NCI-H2196 treated with DMSO at 0.1 percent for 48 hours (cell line): ENCODE results near the gene MAP3K10.
A peak's percentile ranks its signal among the peaks of the same experiment; 100 is the strongest.
"Not testable (repeated sequence)": the region's sequence is repeated elsewhere in the genome, so short reads cannot be mapped to it uniquely, and the experiment has no call there.

Source experiments
- DNase-seq: peaks from one replicate; lab custom pipeline; 2025; ENCODE audit not compliant: unreplicated experiment; lab: John Stamatoyannopoulos, UW

Gene MAP3K10

DNA sequence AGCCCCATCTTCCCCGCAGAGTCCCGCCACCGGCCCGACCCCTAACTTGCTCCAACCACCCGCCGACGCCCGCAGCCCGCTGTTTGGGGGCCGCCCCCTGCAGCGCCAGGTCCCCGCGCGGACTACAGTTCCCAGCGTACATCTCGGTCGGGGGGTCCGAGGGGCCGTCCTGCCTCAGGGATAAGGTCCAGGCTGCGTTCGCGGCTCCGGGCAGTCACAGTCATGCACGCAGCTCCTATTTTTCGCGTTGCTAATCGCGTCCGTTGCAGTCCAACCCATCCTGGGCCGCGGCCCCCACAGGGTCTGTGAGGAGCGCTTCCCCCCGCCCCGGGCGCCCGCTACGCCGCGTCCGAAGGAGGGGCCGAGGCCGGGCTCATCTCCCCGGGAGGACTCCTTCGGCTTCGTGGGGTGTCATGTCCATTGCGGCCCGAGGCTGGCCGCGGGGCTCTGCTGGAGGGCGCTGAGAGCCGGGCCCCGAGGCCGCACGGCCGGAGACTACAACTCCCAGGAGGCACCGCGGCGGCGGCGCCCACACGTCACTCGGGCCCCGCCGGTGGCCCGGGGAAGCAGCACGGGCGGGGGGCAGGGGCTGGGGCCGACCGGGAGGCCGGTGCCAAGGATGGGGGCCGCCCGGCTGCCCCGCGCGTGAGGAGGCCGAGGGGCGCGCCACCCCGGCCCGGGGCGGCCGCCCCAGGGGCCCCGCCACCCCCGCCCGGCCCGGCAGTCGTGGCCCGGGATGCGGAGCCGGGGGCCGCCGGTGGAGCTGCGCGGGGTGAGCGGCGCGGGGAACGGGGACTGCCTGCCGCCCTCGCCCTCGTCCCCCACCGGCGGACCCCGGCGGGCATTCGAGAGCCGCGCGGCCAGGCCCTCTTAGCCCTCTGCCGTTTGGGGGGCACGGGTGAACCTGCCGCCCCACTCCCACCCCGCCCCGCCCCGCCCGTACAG lies at the start of gene MAP3K10:
TSS of gene MAP3K10 (plus strand) at position 536 of the 945 bp plus-strand sequence. CDS start 606 bp downstream, outside the sequence.
- DNase-seq = peak; percentile 7

DNA sequence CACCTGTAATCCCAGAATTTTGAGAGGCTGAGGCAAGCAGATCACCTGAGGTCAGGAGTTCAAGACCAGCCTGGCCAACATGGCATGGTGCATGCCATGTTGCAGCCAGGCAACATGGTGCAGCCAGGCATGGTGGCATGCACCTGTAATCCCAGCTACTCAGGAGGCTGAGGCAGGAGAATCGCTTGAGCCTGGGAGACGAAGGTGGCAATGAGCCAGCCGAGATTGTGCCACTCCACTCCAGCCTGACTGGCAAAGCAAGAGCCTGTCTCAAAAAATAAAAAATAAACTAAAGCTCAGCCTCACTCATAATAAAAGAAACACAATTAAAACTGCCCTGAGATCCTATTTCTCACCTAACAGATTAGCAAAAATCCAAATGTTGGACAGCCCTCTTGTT lies 49.7 kb upstream of the MAP3K10 start:
- no peak for DNase-seq

DNA sequence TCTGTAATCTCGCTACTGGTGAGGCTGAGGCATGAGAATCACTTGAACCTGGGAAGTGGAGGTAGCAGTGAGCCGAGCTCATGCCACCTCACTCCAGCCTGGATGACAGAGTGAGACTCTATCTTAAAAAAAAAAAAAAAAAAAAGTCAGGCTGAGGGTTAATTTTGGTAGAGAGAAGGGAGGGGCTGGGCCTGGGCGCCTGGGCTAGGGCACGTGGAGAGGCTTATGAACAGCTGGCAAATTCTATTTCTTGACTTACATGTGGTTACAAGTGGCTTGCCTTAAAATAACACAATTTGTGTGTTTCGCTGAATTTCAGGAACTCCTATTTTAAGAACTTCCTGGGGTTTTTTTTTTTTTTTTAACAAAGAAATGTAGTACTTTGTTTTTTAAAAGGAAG lies 47.6 kb upstream of the MAP3K10 start:
- no peak for DNase-seq

DNA sequence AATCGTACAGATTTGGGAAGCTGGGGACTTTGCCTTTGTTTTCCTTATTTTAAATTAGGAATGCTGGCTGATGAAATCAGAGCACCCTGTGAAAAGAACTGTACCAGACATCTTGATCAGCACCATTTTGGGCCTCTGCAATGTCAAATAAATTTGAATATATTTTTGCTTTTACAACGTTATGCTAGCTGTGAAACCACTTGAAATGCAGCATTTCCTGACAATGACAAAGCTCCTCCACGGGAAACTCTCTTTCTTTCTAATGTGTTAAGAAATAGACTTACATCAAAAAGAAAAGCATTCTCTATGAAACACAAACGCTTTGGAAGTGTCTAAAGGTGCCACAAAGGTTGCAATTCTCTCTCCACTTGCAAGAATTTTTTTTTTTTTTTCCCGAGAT lies 47.1 kb upstream of the MAP3K10 start:
- DNase-seq = no peak

DNA sequence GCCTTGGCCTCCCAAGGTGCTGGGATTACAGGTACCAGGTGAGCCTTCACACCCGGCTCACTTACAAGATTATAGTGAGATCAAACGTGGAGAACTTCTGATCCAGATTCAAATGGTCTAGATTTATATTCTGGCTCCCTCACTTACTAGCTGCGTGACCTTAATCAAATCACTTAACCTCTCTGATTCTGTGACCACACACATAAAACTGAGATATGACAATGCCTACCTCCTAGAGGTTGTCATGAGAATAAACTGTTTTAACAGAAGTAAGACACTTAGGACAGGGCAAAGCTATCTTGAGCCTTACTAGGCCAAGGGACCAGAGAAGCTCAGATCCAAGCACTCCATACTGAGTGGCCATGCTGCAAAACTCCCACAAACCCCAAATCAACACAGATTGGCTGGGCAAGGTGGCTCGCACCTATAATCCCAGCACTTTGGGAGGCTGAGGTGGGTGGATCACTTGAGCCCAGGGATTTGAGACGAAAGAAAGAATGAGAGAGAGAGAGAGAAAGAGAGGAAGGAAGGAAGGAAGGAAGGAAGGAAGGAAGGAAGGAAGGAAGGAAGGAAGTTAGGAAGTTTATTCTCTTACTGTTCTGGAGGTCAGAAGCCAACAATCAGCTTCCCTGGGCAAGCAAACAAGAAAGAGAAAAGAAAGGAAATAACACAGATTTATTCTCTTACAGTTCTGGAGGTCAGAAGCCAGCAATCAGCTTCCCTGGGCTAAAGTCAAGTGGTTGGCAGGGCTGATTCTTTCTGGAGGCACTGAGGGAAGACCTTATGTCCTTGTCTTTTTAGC lies 46.1 kb upstream of the MAP3K10 start:
- DNase-seq = no peak

DNA sequence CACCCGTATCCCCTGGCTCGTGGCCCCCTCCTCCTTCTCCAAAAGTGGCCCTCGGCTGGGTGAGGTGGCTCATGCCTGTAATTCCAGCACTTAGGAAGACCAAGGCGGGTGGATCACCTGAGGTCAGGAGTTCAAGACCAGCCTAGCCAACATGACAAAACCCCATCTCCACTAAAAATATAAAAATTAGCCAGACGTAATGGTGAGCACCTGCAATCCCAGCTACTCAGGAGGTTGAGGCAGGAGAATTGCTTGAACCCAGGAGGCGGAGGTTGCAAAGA lies 45.5 kb upstream of the MAP3K10 start:
- DNase-seq = not testable (repeated sequence)

DNA sequence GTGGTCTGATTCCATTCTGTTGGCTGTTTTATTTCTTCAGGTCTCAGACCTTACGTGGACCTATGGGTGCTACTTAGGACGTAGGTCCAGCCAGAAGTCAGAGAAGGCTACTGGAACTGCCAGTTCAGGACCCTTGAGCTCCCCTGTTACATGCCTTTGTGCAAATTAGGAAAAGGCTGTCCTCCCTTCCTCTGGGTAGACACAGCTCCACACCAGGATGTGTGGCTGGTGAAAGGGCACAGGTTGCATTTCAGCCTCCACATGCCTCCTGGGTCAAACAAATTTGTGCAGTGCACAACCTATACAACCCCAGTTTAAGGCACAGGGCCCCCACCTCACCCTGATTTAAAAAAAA lies 43.9 kb upstream of the MAP3K10 start:
- DNase-seq = no peak

DNA sequence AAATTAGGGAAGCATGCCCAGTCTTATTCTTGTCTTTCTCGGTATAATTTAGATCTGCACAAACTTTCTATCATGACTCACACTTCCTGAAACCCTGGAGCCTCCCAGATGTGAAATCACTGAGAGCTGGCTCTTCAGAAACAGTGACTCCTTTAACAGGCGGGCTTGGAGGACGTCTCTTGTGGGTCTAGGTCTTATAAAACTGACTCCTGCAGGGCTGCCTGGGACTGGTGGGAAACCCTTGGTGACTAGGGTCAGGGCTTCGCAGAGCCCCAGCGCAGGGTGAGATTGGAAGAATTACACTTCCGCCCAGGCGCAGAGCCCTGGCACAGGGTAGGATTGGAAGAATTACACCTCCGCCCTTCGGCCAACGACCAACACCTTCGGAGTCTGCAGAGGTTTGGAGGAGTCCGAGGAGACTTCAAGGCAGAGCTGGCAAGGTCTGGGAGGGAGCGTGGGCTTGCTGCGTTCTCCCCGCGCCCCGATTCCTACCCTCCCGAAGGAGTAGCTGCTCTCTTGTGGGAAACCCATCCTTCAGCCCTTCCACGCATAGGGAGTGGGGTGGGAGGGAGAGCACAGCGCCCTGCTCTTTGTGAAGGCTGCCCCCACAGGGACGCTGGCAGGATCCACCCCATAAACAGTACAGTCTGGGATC lies 43.4 kb upstream of the MAP3K10 start:
- no peak for DNase-seq

DNA sequence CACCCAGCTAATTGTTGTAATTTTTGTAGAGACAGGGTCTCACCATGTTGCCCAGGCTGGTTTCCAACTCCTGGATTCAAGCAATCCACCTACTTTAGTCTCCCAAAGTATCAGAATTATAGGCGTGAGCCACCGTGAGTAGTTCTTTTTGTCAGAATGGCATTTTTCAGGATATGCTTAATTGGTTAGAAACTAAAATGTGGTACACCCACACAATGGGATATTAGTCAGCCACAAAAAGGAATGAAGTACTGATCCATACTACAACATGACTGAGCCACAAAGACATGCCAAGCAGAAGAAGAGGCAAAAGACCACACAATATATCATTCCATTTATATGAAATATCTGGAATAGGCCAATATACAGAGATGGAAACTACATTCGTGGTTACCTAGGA lies 41.7 kb upstream of the MAP3K10 start:
- no peak for DNase-seq

DNA sequence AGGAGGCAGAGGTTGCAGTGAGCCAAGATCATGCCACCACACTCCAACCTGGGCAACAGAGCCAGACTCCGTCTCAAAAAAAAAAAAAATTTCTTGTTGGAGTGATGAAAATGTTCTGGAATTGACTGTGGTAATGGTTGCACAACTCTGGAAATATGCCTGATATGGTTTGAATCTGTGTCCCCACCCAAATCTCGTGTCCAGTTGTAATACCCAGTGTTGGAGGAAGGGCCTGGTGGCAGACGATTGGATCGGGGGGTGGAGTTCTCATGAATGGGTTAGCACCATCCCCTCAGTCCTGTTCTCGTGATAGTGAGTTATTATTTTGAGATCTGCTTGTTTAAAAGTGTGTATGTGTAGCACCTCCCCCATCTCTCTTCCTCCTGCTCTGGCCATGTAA lies 41.1 kb upstream of the MAP3K10 start:
- DNase-seq = no peak

DNA sequence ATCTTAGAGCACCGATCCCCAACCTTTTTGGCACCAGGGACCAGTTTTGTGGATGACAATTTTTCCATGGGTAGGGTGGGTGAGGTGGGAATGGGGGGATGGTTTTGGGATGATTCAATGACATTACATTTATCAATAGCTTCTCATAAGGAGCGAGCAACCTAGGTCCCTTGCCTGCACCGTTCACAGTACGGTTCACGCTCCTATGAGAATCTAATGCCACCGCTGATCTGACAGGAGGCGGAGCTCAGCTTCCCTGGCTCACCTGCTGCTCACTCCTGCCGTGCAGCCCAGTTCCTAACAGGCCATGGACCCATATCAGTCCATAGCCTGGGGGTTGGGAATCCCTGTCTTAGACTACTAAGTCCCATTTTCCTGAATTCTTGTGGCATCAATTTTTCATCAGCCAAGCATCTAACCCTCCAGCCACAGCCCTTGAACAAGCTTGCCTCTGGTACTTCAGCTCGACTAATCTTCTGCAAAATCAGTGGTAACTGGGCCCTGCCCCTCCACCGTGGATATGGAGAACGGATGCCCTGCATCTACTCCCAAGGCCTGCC lies 37.0 kb upstream of the MAP3K10 start:
- DNase-seq = no peak

DNA sequence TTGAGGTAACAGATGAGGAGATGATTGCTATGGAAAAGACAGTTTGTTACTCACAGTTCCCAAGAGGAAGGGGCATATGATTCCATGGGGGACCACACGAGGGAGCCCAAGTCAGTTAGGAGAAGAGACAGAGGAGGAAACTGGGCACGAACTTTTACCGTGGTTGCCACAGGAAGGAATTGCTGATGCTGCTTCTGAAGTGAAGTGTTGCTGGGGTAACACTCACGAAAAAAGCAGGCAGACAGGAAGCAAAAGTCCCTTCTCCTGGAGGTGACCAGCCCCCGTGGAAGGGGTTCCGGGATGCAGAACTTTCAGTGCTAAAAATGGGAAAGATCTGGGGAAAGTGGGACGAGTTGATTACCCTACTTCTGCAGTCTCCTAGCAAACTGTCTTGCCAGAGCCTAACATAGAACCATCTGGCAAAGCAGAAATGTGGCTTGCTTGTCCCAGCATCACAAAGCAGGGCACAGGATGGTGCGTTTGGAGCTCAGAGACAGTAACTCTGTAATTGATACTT lies 35.4 kb upstream of the MAP3K10 start:
- DNase-seq = no peak

DNA sequence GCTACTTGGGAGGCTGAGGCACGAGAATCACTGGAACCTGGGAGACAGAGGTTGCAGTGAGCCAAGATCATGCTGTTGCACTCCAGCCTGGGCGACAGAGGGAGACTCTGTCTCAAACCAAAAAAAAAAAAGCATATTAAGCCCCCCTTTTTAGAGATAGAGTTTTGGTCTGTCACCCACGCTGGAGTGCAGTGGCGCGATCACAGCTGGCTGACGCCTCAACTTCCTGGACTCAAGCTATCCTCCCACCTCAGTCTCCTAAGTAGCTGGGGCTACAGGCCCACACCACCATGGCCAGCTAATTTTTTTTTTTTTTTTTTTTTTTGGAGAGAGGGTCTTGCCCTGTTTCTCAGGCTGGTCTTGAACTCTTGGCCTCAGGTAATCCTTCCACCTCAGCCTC lies 34.2 kb upstream of the MAP3K10 start:
- no peak for DNase-seq

DNA sequence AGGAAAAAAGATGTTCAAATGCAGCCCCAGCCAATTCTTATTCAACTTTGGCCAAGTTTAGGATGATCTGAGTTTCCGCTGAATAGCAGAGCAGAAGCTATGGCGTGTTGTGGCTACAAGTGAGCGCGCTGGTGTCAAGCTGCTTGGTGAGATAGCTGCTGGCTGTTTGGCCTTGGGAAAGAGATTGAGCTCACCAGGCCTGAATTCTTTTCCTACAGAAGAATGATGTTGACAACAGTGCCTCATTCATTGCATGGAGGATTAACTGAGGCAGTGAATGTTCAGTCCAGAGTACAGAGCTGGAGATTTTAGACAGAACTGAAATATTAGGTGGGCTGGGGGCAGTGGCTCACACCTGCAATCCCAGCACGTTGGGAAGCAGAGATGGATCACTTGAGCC lies 31.5 kb upstream of the MAP3K10 start:
- DNase-seq = no peak

DNA sequence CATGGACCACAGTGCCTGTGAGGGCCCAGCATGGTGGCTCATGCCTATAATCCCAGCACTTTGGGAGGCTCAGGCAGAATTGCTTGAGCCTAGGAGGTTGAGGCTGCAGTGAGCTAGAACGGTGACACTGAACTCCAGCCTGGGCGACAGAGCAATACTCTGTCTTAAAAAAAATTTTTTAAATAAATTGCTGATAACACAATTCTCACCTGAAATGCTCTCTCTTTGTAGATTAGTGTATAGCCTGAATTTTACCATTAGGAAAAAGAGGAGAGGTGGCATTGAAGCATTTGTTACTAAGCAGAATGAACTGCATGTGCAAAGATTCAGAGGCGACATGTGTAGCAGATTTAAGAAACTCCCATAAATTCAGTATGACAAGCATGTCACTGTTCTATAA lies 29.1 kb upstream of the MAP3K10 start:
- no peak for DNase-seq

DNA sequence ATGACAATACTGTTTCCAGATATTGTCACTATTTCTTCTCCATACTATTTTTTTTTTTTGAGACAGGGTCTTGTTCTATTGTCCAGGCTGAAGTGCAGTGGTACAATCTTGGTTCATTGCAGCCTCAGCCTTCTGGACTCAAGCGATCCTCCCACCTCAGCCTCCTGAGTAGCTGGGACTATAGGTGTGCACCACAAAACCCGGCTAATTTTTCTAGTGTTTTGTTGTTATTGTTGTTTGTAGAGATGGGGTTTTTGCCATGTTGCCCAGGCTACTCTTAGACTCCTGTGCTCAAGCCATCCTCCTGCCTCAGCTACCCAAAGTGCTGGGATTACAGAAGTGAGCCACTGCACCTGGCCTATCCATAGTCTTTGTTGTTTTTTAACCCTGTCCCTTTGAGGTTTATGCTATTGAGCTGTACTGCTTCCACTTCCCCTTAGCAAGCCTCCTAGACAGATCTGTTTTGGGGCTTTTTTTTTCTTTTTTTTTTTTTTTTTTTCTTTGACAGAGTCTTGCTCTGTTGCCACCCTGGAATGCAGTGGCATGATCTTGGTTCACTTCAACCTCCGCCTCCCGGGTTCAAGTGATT lies 27.6 kb upstream of the MAP3K10 start:
- DNase-seq = no peak

DNA sequence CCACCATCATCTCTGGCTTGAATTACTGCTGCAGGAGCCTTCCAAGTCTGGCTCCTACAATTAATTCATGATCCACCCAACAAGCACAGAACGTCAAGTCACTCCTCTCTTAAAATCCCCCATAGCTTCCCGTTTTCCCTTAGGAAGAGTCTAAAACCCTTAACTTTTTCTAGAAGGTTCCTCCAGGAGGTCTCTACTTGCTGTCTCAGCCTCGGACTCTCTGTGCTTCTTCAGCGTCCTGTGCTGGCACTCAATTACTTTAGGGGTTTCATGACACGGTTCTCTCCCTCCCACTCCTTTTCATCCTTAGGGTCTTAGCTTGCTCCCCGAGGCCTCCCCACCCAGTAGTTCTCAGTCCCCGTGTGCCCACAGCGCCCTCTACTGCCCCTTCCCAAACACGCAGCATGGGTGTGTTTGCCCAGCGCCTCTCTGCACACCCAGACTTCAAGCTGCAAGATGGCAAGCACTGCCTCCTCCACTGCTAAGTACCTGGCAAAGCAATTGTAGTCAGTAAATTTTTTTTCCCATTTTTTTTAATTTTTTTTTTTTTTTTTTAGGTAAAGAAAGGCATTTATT lies 25.8 kb upstream of the MAP3K10 start:
- no peak for DNase-seq

DNA sequence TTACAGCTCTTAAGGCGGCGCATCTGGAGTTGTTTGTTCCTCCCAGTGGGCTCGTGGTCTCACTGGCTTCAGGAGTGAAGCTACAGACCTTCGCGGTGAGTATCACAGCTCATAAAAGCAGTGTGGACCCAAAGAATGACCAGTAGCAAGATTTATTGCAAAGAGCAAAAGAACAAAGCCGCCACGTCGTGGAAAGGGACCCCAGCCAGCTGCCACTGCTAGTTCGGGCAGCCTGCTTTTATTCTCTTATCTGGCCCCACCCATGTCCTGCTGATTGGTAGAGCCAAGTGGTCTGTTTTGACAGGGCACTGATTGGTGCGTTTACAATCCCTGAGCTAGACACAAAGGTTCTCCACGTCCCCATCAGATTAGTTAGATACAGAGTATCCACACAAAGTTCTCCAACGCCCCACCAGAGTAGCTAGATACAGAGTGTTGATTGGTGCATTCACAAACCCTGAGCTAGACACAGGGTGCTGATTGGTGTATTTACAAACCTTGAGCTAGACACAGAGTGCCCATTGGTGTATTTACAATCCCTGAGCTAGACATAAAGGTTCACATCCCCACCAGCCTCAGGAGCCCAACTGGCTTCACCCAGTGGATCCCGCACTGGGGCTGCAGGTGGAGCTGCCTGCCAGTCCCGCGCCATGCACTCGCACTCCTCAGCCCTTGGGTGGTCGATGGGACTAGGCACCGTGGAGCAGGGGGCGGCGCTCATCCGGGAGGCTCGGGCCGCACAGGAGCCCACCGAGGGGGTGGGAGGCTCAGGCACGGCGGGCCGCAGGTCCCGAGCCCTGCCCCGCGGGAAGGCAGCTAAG lies 21.5 kb upstream of the MAP3K10 start:
- not testable (repeated sequence) for DNase-seq

DNA sequence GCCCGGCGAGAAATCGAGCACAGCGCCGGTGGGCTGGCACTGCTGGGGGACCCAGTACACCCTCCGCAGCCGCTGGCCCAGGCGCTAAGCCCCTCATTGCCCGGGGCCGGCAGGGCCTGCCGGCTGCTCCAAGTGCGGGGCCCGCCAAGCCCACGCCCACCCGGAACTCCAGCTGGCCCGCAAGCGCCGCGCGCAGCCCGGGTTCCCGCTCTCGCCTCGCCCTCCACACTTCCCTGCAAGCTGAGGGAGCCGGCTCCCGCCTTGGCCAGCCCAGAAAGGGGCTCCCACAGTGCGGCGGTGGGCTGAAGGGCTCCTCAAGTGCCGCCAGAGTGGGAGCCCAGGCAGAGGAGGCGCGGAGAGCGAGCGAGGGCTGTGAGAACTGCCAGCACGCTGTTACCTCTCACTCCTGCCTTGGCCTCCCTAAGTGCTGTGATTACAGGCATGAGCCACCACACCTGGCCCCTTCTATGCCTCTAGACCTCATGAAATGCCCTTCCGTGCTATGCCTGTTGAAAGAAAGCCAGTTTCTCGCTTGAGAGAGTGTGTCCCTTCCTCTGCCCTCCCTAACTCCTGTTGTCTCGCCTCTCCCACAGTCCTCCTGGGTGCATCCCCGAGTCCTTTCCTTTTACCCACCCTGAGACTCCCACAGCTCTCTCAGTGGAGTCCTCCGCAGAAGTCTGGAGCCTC lies 20.8 kb upstream of the MAP3K10 start:
- not testable (repeated sequence) for DNase-seq
